Putamen (tissue), 1 donor: ENCODE data around the gene CAMKMT.

Experiments
- DNase-seq: peaks from one replicate; pipeline ENCODE4 v3.0.0-alpha.2; 2016; ENCODE audit warnings: low spot score

CAMKMT gene

DNA sequence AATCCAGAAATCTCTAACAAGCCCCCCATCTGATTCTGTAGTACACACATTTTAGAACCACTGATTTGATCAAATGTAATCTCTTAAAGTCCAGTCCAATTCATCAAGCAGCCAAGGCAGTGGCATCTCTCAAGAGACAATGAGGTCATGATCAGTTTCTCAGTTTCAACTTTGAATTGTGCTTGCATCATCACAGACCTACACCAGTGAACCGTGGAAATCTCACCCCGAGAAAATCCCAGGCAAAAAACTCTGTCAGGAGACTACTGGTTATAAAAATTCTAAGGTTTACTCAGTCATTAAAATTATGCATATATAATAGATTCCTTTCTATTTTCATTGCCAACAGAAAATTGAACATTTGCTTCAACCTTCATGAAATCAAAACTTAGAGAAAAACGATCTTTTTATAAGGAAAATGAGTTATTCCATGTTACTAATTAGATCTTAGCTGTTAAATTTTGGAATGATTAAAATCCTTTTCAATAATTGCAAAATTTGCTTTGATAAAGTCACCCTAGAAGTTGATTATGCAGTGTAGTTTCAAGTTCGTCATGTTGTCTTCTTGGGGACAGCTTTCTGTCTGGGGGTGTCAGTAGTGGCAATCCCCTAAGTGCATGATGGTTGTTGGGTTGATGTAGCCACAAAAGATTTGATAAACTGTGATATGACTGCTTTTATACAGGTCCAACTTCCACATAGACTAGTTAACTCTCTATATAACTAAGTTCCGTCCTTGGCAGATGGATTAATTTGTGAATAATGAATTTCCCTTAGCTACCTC lies 235.0 kb downstream of the CAMKMT start:
- DNase-seq: no peak

DNA sequence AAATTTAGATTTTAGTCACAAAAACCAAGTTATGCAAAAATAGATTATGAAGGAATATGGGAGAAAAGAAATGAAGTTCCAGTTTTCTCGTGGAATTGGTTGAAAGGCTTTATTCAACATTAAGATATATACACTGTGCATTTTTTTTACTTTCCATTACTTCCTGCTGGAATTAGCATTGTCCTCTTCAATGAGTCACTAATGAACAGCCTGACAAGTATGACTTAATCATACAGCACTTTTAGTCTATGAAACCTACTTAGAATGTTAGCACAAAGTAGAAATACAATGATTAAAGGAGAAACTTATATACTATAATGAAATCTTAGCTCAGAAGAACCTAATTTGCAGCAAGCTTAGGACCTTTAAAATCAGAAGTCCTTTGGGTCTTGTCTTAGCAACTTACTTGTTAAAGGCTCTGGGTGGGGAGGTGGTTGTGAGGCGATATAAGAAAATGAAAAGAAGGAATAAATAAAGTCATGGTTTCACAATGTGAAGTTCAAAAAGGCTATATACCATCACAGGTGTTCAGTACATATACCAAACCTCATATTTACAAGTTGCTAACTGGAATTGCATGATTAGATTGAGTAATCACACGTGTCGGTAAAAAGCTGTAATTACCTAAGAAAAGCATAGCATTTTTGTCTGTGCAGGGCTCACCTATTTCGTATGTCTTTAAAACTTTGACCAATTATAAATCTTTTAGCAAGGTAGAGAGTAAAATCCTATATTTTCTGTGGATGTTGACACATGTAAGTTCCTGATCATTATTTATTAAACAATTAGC lies 236.8 kb downstream of the CAMKMT start:
- no peak for DNase-seq

DNA sequence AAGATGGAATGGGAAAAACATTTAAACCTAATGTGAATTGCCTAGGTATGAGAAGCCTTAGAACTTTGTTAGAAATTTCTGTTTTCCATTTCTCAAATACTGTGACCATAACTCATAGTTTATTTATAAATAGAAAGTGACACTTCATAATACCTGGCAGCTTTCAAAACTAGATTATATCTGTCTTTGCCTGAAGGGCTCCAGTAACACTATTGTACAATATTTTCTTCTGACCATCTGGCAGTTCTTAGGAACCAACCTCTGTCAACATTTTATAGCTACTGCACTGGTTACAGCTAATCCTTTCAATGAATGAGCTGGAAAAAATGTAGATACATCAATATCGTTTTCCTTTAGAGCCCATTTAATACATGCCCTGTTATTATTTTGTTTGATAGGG lies 237.4 kb downstream of the CAMKMT start:
- no peak for DNase-seq

DNA sequence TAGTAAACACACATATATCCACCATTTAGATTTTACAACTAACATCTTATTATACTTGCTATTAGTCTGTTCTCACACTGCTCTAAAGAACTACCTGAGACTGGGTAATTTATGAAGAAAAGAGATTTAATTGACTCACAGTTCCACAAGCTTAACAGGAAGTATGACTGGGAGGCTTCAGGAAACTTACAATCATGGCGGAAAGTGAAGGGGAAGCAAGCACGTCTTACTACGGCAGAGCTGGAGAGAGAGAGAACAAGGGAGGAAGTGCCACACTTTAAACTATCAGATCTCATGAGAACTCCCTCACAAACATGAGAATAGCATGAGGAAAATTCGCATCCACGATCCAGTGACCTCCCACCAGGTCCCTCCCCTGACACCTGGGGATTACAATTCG lies 240.7 kb downstream of the CAMKMT start:
- no peak for DNase-seq

DNA sequence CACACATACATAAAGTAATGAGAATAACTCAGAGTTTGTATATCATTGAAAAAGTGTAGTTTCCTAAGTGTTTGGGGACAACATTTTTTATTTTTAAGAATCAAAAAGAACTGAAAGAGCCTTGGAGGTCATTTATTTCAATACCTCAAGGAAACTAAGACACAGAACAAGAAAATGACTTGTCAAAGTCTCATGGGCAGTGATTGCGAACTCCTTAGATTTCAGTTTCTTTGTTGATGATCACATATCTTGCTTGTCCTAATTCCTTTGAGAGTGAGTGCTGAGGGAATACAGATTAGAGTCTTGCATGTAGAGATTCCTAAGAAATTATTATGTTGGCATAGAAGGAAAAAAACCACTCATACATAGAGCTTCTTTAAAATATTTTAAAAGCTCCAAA lies 243.8 kb downstream of the CAMKMT start:
- DNase-seq: no peak

DNA sequence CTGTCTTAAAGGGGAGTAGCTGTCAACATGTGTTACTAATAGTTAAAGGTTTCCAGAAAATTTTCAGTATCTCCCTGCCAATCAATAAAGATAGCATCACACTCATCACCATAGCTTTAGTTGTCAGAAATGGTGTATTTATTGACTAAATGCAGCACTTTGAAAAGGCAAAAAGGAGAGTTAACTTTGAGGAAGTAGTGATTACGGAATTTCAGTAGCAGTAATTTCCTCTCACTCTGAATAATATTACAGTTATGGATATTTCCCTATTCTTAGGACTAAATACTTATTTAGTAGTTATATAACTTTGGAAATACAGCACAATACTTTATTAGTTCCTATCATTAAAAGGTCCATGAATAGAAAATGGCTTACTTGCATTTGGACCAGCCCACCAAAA lies 250.5 kb downstream of the CAMKMT start:
- DNase-seq: no peak

DNA sequence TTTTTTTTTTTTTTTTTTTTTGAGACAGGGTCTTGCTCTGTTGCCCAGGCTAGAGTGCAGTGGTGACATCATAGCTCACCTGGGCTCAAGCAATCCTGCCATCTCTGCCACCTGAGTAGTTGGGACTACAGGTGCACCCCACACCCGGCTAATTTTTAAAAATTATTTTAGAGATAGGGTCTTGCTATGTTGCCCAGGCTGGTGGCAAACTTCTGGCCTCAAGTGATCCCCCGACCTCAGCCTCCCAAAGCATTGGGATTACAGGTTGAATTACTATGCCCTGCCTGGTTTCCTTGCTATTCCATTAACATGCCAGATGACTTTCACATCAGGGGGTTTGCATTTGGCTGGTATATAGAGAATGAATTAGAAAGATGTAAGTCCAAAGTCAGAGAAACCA lies 253.2 kb downstream of the CAMKMT start:
- DNase-seq: no peak

DNA sequence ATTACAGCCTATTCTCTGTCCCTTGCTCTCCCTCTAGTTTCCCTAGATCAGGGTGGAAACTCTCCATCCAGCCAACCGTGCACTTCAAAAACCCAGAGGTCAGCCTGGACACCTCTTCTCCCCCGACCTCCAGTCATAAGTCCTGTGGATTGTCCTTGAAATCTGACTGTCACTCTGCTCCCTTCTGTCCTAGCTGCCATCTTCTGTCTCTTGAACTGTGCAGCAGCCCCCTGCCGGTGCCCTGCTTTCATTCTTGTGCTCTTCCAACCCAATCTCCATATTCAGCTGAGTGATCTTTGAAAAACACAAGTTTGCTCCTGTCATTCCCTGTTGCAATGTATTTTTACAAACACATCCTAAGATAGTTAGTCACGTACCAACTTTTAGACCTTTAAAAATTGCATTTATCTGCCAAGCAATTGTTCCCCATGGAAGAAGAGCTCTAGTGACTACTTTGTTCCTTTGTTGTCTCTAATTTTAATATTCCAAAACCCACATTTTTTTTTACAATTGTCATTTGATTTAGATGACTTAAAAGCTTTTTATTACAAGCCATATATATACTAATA lies 254.3 kb downstream of the CAMKMT start:
- no peak for DNase-seq

DNA sequence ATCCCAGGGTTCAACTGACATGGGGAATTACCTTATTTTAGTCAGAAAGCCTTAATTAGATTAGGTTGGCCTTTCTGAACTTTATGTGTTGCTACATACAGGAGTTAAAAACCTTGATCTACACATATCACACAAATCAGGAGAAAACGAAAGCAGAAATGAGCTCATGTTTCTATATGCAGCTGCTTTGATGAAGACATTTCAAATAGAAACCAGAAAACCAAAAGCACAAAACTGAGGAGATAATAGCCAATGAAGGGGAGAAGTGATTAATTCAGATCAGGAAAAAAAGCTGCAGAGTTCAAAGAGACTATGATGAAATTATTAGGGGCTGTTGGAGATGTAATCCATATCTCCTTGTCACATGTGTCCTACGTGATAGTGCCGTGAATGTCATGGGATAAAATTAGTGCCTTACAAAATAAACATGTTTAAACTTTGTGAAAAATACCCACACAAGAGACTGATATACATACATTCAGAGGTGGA lies 255.0 kb downstream of the CAMKMT start:
- DNase-seq: no peak

DNA sequence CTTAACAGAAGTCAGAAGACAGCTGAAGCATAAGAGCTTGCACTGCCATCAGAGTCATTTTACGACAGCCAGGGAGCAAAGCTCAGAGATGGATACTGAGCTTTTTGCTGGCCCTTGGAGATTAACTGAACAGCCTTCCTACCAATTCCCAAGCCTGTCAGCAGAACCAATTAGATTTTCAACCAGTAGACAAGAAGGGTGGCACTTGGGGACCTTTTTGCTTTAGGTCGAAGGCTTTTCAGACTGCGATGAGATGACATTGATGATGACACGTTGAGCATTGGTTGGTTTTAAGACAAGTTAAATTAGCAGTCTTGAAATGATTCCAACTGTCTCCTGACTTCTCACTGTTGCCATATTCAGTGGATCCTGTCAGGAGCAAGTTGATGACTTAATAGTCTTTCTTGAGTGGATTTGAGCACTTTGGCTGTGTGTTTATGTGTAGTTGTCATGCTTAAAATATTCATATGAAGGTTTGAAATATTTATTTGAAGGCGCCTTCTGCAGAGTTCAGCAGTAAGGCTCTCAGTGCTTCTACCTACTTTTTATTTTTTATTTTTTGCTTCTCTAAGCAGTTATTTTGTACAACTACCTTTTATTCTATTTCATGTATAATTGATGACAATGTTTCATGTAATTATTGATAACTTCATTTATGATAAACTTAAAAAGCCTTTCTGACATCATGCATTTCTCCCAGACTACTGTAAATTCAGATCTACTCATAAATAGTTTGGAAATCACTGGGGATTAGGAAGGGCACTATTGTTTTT lies 256.7 kb downstream of the CAMKMT start:
- DNase-seq: peak; percentile 57

DNA sequence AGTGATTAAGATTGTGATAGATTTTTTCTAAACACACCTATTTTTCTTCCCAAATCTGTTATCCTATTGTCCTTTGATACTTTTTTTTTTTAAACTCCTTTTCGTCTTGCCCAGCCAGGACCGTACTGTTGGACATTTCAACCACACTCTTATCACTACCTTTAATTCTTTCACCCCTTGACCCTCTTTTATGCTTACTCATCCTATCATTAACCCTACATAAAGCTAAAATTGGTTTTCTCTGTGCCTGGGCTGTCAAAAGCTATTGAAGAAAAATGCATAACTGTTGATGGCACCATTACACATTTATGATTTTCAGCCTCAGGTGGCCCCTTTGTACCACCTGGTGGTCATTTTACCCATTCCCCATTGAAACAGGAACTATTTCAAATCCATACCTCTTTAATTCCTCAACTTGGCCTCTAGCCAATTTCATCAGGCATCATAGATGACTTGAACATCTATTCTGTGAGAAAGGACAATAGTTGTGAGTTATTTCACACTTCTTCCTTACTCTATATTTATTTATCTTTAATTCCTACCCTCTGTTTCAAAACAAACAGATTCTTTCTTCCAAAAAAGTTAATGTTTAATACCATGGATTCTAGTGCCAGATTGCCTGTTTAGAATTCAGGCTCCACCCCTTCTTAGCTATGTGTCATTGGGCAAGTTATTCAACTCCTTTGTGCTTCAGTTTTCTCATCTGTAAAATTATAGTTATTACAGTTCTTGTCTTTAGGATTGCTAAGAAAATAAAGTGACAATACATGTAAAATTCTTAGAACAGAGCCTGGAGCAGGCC lies 258.6 kb downstream of the CAMKMT start:
- DNase-seq: no peak

DNA sequence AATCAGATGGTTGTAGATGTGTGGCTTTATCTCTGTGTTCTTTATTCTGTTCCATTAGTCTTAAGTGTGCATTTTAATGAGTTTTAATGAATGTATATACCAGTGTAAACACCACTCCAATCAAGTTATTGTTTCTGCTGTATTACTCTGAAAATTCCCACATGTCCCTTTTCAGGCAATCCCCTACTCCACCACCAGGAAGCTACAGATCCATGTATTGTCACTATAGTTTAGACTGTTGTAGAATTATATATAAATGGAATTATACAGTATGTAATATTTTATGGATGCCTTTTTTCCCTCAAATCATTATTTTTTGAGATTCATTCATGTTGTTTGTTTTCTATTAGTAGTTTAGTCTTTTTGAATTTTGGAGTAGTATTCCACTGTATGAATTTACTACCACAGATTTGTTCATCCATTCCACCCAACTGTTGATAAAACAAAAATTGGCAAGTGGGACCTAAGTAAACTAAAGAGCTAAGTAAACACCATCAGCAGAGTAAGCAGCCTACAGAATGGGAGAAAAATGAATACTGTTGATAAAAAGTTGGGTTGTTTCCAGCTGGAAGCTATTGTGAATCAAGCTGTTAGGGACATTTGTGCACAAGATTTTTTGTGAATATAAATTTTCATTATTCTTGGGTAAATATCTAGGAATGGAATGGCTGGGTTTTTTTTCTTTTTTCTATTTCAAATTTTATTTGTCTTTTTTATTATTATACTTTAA lies 262.0 kb downstream of the CAMKMT start:
- no peak for DNase-seq

DNA sequence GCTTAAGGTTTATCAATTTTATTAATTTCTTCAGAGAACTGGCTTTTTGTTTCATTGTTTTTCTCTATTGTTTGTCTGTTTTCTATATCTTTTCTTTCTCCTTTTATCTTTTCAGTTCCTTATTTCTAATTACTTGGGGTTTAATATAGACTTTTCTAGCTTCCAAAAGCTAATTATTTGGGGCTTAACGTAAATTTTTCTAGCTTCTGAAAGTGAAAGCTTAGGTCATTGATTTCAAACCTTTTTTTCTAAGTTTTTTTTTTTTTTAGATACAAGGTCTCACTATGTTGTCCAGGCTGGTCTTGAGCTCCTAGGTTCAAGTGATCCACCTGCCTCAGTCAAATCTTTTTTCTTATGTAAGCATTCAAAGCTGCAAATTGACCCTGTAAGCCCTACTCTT lies 266.6 kb downstream of the CAMKMT start:
- no peak for DNase-seq

DNA sequence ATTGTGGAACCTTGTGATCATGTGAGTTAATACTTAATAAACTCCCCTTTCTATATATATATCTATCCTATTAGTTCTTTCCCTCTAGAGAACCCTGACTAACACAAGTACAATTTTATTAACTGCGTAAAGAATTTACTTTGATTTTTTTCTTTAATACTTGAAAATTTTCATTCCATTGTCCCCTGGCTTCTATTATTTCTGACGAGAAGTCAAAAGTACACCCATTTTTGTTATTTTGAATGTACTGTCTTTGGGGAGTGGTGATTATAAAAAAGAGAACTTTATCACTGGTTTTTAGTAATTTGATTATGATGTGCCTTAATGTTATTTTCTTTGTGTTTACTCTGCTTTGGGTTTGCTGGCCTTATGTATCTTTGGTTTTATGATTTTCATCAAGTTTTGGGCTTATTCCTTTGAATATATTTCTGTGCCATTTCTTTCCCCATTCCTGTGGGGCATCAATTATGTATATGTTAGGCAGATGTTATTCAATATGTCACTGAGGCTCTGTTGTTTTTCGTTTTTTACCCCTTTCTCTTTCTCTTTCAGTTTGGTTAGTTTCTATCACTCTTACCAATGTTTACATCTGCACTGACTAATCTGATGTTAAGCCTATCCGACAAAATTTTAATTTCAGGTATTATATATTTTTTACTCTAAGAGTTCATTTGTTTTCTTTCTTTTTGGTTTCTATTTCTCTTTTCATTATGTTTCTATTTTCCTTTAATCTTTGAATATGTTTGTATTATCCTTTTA lies 271.4 kb downstream of the CAMKMT start:
- DNase-seq: no peak

DNA sequence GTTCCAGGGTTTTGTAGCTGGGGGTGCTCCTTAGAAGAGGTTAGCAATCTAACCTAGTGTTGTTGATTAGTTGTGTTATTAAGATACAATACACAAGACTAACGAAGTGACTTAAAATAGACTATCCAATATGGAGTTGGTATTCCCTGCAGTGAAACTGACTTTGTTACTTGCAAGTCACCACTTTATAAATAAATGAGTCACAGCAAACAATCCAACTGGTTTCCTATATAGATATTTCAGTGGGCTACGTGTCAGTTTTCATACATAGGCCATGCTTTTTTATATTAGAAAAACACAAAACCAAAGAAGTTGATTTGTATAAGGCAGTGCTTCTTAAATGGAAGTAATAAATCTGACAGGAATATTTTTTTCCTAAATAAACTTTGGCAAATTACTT lies 274.0 kb downstream of the CAMKMT start:
- DNase-seq: no peak

DNA sequence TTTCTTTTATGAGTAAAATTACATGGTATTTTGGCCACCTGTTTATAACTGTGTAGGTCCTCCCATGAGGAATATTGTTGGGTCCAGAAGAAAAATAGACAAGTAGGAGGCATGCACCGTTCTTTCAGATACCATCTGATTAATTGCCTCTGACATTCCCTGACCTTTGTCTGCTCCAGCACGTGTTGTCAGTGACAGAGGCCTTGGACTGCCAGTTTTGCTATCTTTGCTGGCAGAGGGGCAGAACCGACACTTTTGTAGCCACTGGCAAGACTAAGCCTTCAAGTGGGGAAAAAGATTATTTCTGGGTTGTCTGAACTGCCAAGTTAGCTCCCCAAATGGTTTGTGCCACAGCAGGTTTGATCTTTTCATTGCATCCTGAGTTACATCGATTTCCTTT lies 276.9 kb downstream of the CAMKMT start:
- no peak for DNase-seq

DNA sequence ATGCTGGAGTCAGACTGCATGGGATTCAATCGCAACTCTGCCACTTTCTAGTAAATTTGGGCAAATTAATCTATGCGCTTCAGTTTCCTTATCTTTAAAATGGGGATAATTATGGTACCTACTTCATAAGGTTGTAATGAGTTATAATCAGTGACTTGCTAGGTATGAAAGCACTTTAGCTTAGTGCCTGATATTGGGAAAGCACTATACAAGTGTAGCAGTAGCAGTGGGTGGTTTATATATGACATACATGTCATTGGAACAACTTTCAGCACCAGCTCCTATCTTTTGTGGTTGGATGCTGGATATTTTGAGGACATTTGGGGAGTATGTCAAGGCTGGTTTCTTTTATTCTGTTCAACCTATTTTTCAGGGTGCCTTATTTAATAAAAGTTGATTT lies 277.7 kb downstream of the CAMKMT start:
- no peak for DNase-seq

DNA sequence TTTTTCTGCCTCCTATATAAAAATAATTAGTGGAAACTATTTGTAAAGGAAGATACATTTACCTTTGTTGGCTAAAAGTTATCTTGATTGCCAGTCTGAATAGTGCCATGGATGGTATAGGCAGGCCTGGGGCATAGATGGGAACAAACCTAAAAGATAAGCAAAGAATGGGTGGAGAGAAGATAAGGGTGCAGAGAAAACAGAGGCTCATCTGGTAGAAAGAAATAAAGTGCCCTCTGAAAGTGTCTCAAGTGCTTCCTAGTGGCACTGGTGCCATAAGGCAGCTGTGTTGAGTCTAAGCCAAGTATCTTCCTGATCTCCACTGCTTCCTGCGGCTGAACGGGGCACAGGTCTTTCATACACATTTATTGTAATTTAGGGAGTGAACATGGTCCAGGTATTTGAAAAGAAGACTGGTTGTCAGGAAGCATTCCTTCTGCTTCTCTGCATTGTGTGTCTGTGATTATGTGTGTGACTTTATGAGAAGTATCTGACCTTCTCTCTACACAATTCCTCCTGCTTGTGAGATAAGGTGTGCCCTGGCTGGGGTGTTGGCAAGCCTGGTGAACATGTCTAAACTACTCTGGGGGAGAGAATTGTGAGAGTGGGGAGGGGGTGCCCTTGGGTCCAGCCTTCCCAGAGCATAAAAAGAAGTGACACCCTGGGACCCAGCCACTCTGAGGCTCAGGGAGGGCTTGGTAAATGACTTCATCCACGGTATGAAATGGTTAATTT lies 280.5 kb downstream of the CAMKMT start:
- DNase-seq: no peak

DNA sequence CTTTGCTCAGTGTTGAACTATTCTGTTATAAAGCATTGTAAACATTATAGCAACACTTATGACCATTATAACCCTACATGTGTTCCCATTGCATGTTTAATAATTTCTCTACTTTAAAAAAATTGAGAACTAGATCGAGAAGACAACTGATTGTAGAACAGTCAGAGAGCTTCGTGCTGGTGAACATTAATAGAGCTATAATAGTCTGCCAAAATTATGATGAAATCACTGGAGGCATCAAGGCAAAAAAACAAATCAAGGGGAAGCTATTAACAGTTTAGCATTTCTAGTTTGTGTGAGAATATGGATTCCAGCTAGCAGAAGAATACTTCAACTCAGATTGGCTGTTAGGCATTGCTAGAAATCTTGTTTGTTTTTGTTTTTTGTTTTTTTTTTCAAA lies 284.2 kb downstream of the CAMKMT start:
- no peak for DNase-seq
